ENCODE measurements around the gene BABAM2. TPM values are rescaled to one million over a fixed set of nuclear protein-coding genes. Genes with fewer than 3 reads are reported as not detected.

BABAM2 gene
- total RNA-seq, 1 experiment from 2014 or later: 57.6 TPM

DNA sequence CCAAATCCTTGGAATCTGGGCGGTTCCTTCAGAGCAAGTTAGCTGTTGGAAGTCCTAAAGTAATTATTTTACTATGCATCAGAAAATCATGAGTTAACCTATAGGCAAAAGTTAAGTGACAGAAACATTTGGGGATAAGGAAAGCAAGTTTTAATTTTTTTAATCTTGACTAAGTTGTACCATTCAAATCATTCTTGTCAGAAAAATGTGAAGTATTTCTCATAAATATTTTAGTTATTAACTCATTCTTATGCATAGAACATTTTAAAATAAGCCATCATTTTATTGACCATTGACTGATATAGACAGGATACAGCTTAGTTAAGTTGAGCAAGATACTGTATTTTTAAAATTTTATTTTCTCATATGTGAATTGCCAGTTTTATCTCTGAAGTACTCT lies 403.9 kb downstream of the BABAM2 start:
- no peaks in the 10 kb centered on the region for H3K4me1 Mint-ChIP-seq (ENCODE audit: insufficient read depth, unreplicated experiment)
- TF ChIP-seq, protein P1, sequence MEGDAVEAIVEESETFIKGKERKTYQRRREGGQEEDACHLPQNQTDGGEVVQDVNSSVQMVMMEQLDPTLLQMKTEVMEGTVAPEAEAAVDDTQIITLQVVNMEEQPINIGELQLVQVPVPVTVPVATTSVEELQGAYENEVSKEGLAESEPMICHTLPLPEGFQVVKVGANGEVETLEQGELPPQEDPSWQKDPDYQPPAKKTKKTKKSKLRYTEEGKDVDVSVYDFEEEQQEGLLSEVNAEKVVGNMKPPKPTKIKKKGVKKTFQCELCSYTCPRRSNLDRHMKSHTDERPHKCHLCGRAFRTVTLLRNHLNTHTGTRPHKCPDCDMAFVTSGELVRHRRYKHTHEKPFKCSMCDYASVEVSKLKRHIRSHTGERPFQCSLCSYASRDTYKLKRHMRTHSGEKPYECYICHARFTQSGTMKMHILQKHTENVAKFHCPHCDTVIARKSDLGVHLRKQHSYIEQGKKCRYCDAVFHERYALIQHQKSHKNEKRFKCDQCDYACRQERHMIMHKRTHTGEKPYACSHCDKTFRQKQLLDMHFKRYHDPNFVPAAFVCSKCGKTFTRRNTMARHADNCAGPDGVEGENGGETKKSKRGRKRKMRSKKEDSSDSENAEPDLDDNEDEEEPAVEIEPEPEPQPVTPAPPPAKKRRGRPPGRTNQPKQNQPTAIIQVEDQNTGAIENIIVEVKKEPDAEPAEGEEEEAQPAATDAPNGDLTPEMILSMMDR (IDR thresholded peaks at IDR 0.05; ENCODE audit: unreplicated experiment): no peak
- no peaks in the 10 kb centered on the region for H3K27me3 Mint-ChIP-seq (ENCODE audit: insufficient read depth, unreplicated experiment)
- CTCF ChIA-PET: interaction anchor here (0.6 to 1.1 kb wide), 2 partner anchors 59 to 591 kb away, joined by 3 to 4 read pairs; no protein-coding TSS in a partner anchor
- peaks cover 5% of the 10 kb centered on the region for H3K36me3 Mint-ChIP-seq (ENCODE audit: insufficient read depth, unreplicated experiment)
- POLR2A ChIA-PET: interaction anchor here (1.5 kb wide), 1 partner anchor 84 kb away, joined by 3 read pairs; no protein-coding TSS in a partner anchor
- no TSS peak for BruUV-seq (replicated peaks)
- no peak overlapping the region for H3K4me3 Mint-ChIP-seq (ENCODE audit: unreplicated experiment)
- intact Hi-C loops (cut with micrococcal nuclease): no loop called here
- H3K9me3 Mint-ChIP-seq (ENCODE audit: unreplicated experiment): no peaks in the 10 kb centered on the region
- H3K27ac Mint-ChIP-seq (ENCODE audit: low read depth, unreplicated experiment): no peak overlapping the region
- no peak for DNase-seq (ENCODE audit: unreplicated experiment)

DNA sequence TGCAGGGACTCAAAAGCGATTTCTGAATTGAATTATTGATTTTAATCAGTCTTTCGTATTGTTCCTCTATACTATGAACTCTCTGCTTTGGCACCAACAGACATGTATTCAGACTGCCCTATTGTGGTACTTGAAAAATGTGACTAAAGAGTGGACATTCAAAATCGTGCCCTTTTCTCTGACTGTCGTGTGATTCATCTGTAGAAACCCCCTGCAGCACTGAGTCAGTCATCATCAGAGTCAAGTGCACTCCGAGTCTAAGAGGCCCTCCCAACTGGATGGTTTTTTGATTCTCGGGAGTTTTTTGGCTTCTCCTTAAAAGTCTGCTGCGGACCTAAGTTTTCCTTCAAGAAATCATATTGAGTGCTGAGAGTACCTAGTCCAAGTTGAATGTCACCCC lies 405.7 kb downstream of the BABAM2 start:
- DNase-seq (ENCODE audit: unreplicated experiment): peak; percentile 35
- H3K4me3 Mint-ChIP-seq (ENCODE audit: unreplicated experiment): no peak overlapping the region
- no TSS peak for BruUV-seq (replicated peaks)
- H3K27me3 Mint-ChIP-seq (ENCODE audit: insufficient read depth, unreplicated experiment): no peaks in the 10 kb centered on the region
- no peaks in the 10 kb centered on the region for H3K9me3 Mint-ChIP-seq (ENCODE audit: unreplicated experiment)
- no peaks in the 10 kb centered on the region for H3K4me1 Mint-ChIP-seq (ENCODE audit: insufficient read depth, unreplicated experiment)
- intact Hi-C loops (cut with micrococcal nuclease): no loop called here
- H3K36me3 Mint-ChIP-seq (ENCODE audit: insufficient read depth, unreplicated experiment): peaks cover 5% of the 10 kb centered on the region
- TF ChIP-seq, protein P1 (IDR thresholded peaks at IDR 0.05; ENCODE audit: unreplicated experiment): no peak
- H3K27ac Mint-ChIP-seq (ENCODE audit: low read depth, unreplicated experiment): no peak overlapping the region
- ChIA-PET POLR2A (interaction anchor here (0.6 kb wide), 2 partner anchors 82 to 95 kb away, joined by 3 to 6 read pairs; no protein-coding TSS in a partner anchor), CTCF (no interaction called here)

DNA sequence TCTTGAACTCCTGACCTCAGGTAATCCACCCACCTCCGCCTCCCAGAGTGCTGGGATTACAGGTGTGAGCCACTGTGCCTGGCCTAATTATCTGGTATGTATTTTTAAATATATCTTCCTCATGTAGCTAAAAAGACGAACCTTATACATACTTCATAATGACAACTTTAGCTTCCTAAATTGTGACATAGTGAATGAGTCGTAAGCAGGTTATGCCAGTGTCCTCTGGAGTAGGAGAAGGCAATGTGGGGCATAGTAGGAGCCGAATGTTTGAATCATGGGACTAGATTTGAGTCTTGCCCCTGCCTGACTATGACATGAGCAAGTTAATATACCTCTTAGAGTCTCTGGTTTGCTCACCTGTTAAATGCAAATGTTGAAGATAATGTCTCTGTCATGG lies 406.4 kb downstream of the BABAM2 start:
- intact Hi-C loops (cut with micrococcal nuclease): no loop called here
- TF ChIP-seq, protein P1 (IDR thresholded peaks at IDR 0.05; ENCODE audit: unreplicated experiment): no peak
- no peaks in the 10 kb centered on the region for H3K27me3 Mint-ChIP-seq (ENCODE audit: insufficient read depth, unreplicated experiment)
- BruUV-seq (replicated peaks): no TSS peak
- no peaks in the 10 kb centered on the region for H3K4me1 Mint-ChIP-seq (ENCODE audit: insufficient read depth, unreplicated experiment)
- POLR2A ChIA-PET: interaction anchor here (0.5 to 0.6 kb wide), 3 partner anchors 81 to 453 kb away, joined by 3 to 6 read pairs (median 3); no protein-coding TSS in a partner anchor
- H3K36me3 Mint-ChIP-seq (ENCODE audit: insufficient read depth, unreplicated experiment): peaks cover 5% of the 10 kb centered on the region
- no peak overlapping the region for H3K27ac Mint-ChIP-seq (ENCODE audit: low read depth, unreplicated experiment)
- DNase-seq (ENCODE audit: unreplicated experiment): peak; percentile 34
- no peaks in the 10 kb centered on the region for H3K9me3 Mint-ChIP-seq (ENCODE audit: unreplicated experiment)
- CTCF ChIA-PET: no interaction called here
- no peak overlapping the region for H3K4me3 Mint-ChIP-seq (ENCODE audit: unreplicated experiment)

DNA sequence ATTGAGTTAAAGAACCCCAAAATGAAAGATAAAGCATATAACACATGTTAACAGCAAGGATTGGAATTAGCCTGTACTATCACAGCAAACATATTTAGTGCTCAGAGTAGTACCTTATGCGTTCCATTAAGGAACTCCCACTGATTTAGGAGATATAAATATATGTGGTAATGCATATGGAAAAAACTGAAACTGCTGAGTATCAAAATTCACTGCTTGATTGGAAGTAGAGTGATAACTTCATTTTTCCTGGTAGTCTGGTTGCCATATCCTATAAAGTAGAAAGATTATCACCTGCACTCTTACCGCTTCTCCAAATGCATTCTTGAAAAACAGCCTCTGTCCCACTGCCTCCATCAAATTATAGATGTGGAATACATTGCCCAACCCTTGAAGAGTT lies 407.0 kb downstream of the BABAM2 start:
- TF ChIP-seq, protein P1 (IDR thresholded peaks at IDR 0.05; ENCODE audit: unreplicated experiment): no peak
- CTCF ChIA-PET: no interaction called here
- Mint-ChIP-seq H3K9me3 (ENCODE audit: unreplicated experiment) (no peaks in the 10 kb centered on the region), H3K27me3 (ENCODE audit: insufficient read depth, unreplicated experiment) (no peaks in the 10 kb centered on the region), H3K36me3 (ENCODE audit: insufficient read depth, unreplicated experiment) (peaks cover 5% of the 10 kb centered on the region), H3K27ac (ENCODE audit: low read depth, unreplicated experiment) (no peak overlapping the region), H3K4me1 (ENCODE audit: insufficient read depth, unreplicated experiment) (no peaks in the 10 kb centered on the region), H3K4me3 (ENCODE audit: unreplicated experiment) (no peak overlapping the region)
- no TSS peak for BruUV-seq (replicated peaks)
- POLR2A ChIA-PET: interaction anchor here (0.7 to 1.0 kb wide), 2 partner anchors 10 to 102 kb away, joined by 3 read pairs; no protein-coding TSS in a partner anchor
- DNase-seq (ENCODE audit: unreplicated experiment): no peak
- intact Hi-C loops (cut with micrococcal nuclease): no loop called here

All from MCF 10A (cell line).